Fibroblast of villous mesenchyme (primary cell): ENCODE data around the gene PTPN9. TPM values are rescaled to one million over a fixed set of nuclear protein-coding genes. Genes with fewer than 3 reads are reported as not detected.

Experiments
- DNase-seq: peaks from one replicate; pipeline ENCODE4 v3.0.0-alpha.2; 2010; ENCODE audit warnings: low read depth
- H3K4me3 ChIP-seq: 2 replicates; pipeline ENCODE4 v1.5.1; 2011; ENCODE audit warnings: low read depth, mild to moderate bottlenecking, low read length
- total RNA-seq: library from RNA; depleted of rRNA; stranded (reverse); fragments of >200 nt; gene quantifications from 2 replicates; pipeline ENCODE4 v1.2.3, GENCODE V29; 2012
- TF ChIP-seq, protein P1 (sequence below): IDR thresholded peaks from 2 replicates; pipeline ENCODE4 v1.5.1; 2012; ENCODE audit warnings: low read depth, mild to moderate bottlenecking, low read length; ENCODE audit not compliant: insufficient read depth

PTPN9 gene
- total RNA-seq, 1 donor = 32.4 TPM

DNA sequence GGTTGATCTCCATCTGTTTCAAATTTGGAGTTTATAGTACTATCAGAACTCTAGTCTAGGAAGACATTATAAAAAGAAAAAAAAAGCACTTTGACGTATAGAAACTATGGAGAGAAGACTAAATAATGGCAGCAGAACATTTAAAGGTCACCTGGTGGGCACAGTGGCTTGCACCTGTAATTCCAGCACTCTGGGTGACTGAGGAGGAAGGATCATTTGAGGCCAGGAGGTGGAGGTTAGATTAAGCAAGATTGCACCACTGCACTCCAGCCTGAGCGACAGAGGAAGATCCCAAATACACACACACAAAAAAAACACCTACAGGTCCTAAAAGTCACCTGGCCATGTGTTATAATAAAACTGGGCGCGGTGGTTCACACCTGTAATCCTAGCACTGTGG lies 141.4 kb downstream of the PTPN9 start:
- TF ChIP-seq, protein P1, sequence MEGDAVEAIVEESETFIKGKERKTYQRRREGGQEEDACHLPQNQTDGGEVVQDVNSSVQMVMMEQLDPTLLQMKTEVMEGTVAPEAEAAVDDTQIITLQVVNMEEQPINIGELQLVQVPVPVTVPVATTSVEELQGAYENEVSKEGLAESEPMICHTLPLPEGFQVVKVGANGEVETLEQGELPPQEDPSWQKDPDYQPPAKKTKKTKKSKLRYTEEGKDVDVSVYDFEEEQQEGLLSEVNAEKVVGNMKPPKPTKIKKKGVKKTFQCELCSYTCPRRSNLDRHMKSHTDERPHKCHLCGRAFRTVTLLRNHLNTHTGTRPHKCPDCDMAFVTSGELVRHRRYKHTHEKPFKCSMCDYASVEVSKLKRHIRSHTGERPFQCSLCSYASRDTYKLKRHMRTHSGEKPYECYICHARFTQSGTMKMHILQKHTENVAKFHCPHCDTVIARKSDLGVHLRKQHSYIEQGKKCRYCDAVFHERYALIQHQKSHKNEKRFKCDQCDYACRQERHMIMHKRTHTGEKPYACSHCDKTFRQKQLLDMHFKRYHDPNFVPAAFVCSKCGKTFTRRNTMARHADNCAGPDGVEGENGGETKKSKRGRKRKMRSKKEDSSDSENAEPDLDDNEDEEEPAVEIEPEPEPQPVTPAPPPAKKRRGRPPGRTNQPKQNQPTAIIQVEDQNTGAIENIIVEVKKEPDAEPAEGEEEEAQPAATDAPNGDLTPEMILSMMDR = no peak
- no peak overlapping the region for H3K4me3 ChIP-seq
- no peak for DNase-seq

DNA sequence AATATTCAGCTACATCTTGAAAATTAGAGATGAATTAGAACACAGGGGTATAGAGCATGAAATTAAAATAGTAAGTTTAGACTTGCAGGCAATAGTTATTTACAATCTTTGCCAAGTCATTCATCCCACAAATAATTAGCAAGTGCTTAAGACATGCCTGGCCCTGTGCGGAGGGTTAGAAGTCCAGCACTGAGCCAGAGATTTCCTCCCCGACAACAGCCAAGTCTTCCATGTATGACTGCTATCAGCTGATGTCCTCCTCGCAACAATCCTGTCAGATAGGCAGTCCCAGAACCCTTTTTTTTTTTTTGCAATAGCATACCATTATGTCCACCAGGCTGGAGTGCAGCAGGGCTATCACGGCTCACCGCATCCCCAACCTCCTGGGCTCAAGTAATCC lies 142.2 kb downstream of the PTPN9 start:
- no peak for DNase-seq
- TF ChIP-seq, protein P1 = no peak
- H3K4me3 ChIP-seq = no peak overlapping the region

DNA sequence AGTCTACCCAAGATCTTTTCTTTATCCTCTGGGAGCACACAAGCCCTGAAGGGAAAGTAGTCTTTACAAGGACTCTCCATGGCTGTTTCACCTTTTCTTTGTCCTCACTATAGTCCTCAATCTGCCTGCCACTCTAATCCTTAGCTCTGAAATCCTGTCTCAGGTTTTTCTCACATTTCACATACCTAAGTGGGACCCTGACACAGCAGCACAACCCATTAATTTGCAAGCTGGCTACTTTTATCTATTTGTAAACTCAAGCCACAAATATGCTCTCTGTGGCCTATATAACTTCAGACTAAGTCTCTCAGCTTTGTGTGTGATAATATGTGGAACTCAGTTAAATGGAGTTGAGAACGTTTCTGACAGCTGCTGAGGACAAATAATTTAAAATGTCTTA lies 147.4 kb downstream of the PTPN9 start:
- H3K4me3 ChIP-seq = no peak overlapping the region
- peak; percentile 57 for DNase-seq
- TF ChIP-seq, protein P1 = no peak

DNA sequence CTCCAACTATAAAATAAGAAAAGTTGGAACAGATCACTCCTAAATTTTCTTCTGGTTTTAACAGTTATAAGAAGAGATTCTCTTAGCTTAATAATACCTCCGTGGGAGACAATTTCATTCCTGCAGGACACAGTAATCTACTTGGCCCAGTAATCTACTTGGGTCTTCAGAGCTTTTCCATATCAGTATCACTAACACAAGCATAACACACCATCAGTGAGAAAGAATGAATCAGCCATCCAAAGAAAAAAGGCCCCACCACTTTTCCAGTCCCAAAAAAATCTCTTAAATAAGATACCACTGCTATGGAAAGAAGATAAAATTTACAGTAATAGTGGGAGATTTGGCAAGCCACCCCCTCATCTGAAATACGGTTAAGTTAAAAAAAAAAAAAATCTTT lies 147.8 kb downstream of the PTPN9 start:
- TF ChIP-seq, protein P1 = no peak
- H3K4me3 ChIP-seq = no peak overlapping the region
- DNase-seq = no peak

DNA sequence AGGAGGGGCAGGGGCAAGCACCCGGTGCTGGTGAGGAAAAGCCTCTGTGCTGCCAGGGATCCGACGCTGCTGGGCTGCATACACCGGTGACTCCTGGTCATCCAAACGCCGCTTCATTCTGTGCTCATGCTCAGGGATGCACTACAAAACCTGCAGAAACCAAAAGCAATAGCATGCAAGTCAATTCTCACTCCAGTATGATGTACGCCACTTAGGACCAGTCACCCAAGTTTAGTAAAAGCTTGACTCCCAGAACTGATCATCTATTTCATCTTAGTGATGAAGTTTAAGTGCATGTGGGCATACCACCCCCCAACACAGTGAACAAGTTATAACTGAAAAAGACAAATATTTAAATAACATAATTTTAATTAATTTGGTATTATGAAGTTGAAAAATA lies 148.9 kb downstream of the PTPN9 start:
- DNase-seq = no peak
- TF ChIP-seq, protein P1 = no peak
- no peak overlapping the region for H3K4me3 ChIP-seq

DNA sequence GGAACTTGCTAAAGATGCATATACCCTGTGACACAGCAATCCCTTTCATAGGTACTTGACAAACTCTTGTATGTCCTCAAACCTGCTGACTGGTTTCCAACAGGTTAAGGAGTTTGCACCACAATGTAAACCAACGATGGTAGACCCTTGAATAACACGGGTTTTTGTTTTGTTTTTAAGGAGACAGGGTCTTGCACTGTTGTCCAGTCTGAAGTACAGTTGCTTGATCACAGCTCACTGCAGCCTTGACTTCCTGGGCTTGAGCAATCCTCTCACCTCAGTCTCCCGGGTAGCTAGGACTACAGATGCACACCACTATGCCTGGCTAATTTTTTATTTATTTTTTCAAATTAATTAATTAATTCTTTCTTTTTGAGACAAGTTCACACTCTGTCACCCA lies 151.0 kb downstream of the PTPN9 start:
- H3K4me3 ChIP-seq = no peak overlapping the region
- no peak for DNase-seq
- TF ChIP-seq, protein P1 = no peak

DNA sequence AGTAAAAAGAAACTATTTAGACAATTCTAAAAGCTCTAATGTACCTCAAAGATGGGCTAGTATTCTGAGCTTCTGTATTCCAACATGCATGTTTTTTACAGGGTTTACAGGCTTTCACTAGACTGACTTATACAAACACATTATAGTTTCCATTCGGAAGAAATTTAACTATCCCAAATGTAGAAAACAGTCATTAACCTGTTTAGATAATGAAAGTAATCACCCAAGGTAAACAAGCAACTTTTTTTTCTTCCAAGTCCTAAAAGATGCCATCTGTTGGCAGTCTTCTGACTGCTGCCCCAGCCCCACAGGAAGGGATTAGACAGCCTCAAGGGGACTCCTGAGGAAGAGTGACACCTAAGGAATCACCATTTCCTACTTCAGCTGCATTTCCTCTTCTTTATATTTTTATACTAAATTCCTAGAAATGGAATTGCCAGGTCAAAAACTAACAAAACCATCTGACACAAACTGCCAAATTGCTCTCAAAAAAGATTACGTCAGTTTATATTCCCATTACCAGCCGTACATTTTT lies 153.1 kb downstream of the PTPN9 start:
- TF ChIP-seq, protein P1 = no peak
- no peak for DNase-seq
- H3K4me3 ChIP-seq = no peak overlapping the region
